CD4-positive, alpha-beta T cell treated with Interleukin-15 for 4 hours (primary cell): ENCODE measurements around the gene KIRREL1.

ENCODE experiments used
- DNase-seq: peaks from one replicate; pipeline ENCODE4 v3.0.0-alpha.2; 2020; ENCODE audit warnings: low spot score

The KIRREL1 gene

GRCh38 chr1:158146739-158147138, 153.3 kb downstream of the KIRREL1 start:
- DNase-seq = no peak

- no peak for DNase-seq
These were observed 154.0 kb downstream of the KIRREL1 start for GRCh38 chr1:158147401-158147800.

GRCh38 chr1:158147869-158148268, 154.4 kb downstream of the KIRREL1 start:
- no peak for DNase-seq

GRCh38 chr1:158148468-158148867, 155.0 kb downstream of the KIRREL1 start:
- no peak for DNase-seq

- no peak for DNase-seq
These were observed 155.7 kb downstream of the KIRREL1 start for GRCh38 chr1:158149175-158149574.
